ENCODE results near the gene ULK4.

Gene ULK4

DNA sequence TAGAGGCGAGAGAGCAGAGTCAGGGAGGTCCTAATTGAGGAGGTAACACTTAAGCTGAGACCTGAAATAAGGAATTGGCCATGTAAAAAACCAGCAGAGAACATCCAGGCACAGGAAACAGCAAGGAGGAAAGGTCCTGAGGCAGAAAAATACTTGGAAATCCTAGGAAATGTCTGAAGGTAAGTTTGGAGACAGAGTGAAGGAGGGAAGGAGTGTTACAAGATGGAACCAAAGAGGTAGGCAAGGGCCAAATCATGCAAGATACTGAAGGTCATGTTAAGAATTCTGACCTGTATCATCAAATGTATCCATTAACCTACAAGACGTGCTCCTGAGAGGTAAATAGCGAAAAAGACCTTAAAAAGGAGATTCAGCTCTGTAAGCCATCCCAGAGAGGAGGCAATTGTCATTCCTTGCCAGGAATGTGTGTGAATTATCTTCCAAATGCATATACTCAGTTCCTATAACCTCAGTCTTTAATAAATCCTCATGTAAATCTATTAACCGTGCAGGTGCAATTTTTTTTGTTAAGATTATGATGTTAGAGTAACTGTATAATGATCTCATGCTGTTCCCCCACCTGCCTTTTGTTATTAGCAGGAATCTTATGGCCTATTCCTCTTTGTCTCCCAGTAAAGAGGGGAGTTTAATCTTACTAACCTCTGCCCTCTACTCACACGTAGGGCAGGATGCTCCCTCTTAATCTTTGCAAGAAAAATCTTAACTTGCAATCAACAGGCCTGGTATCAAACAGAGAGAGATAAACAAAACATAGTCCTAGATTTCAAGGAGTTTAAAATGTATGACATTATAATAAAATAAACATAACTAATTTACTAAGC is 166.9 kb downstream of the ULK4 start:
- H3K27ac ChIP-seq (replicated peaks) = no peak overlapping the region
- no peak overlapping the region for H3K4me3 ChIP-seq (replicated peaks; ENCODE audit: insufficient read depth, low read length)
- DNase-seq (ENCODE audit: low read depth in 1 of 2, low spot score in 1 of 2) = no peak
- TF ChIP-seq POLR2AphosphoS5 (IDR thresholded peaks at IDR 0.05; ENCODE audit: low read depth) (no peak), SPI1 (IDR thresholded peaks at IDR 0.05; ENCODE audit: borderline replicate concordance, low read depth) (no peak), REST (IDR thresholded peaks at IDR 0.05; ENCODE audit: insufficient replicate concordance, low read depth) (no peak), GABPA (IDR thresholded peaks at IDR 0.05; ENCODE audit: low read depth) (no peak)
- H3K27me3 ChIP-seq (ENCODE audit: insufficient read depth, poor library complexity, severe bottlenecking) = no peaks in the 10 kb centered on the region

GRCh38 chr3:41792806-41793205 is 169.1 kb downstream of the ULK4 start:
- Histone ChIP-seq H3K4me3 (replicated peaks; ENCODE audit: insufficient read depth, low read length) (no peak overlapping the region), H3K27ac (replicated peaks) (no peak overlapping the region), H3K27me3 (ENCODE audit: insufficient read depth, poor library complexity, severe bottlenecking) (no peaks in the 10 kb centered on the region)
- no peak for DNase-seq (ENCODE audit: low read depth in 1 of 2, low spot score in 1 of 2)
- TF ChIP-seq GABPA (IDR thresholded peaks at IDR 0.05; ENCODE audit: low read depth) = no peak
- TF ChIP-seq SPI1 (IDR thresholded peaks at IDR 0.05; ENCODE audit: borderline replicate concordance, low read depth) = no peak
- TF ChIP-seq POLR2AphosphoS5 (IDR thresholded peaks at IDR 0.05; ENCODE audit: low read depth) = no peak
- TF ChIP-seq, protein P1, sequence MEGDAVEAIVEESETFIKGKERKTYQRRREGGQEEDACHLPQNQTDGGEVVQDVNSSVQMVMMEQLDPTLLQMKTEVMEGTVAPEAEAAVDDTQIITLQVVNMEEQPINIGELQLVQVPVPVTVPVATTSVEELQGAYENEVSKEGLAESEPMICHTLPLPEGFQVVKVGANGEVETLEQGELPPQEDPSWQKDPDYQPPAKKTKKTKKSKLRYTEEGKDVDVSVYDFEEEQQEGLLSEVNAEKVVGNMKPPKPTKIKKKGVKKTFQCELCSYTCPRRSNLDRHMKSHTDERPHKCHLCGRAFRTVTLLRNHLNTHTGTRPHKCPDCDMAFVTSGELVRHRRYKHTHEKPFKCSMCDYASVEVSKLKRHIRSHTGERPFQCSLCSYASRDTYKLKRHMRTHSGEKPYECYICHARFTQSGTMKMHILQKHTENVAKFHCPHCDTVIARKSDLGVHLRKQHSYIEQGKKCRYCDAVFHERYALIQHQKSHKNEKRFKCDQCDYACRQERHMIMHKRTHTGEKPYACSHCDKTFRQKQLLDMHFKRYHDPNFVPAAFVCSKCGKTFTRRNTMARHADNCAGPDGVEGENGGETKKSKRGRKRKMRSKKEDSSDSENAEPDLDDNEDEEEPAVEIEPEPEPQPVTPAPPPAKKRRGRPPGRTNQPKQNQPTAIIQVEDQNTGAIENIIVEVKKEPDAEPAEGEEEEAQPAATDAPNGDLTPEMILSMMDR (IDR thresholded peaks at IDR 0.05; ENCODE audit: insufficient read depth, low read length) = no peak
- no peak for TF ChIP-seq REST (IDR thresholded peaks at IDR 0.05; ENCODE audit: insufficient replicate concordance, low read depth)

DNA sequence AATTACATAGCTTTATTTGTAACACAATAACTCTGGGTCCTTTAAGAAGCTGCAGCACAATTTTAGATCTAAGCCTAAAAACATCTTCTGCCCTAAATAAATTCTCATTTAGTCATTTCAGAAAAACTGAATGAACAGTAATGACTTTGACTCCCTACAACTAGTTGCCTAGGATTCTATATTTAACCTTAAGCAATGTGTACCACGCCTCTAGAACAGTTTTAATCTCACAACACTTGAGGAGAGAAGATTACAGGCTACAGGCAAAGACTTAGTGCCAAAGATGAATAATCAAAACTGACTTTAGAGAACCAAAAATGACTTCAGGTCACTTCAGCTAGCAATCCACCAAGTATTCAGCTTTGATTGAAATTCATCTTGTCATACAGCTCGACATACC is 192.8 kb downstream of the ULK4 start:
- no peaks in the 10 kb centered on the region for H3K27me3 ChIP-seq (ENCODE audit: insufficient read depth, poor library complexity, severe bottlenecking)
- no peak for TF ChIP-seq GABPA (IDR thresholded peaks at IDR 0.05; ENCODE audit: low read depth)
- no peak for TF ChIP-seq REST (IDR thresholded peaks at IDR 0.05; ENCODE audit: insufficient replicate concordance, low read depth)
- TF ChIP-seq POLR2AphosphoS5 (IDR thresholded peaks at IDR 0.05; ENCODE audit: low read depth) = no peak
- TF ChIP-seq, protein P1 (IDR thresholded peaks at IDR 0.05; ENCODE audit: insufficient read depth, low read length) = no peak
- no peak for TF ChIP-seq SPI1 (IDR thresholded peaks at IDR 0.05; ENCODE audit: borderline replicate concordance, low read depth)
- no peak overlapping the region for H3K4me3 ChIP-seq (replicated peaks; ENCODE audit: insufficient read depth, low read length)
- H3K27ac ChIP-seq (replicated peaks) = no peak overlapping the region
- no peak for DNase-seq (ENCODE audit: low read depth in 1 of 2, low spot score in 1 of 2)
